ENCODE measurements around the gene ZNF432. TPM values are rescaled to one million over a fixed set of nuclear protein-coding genes. Genes with fewer than 3 reads are reported as not detected.

Gene ZNF432
- total RNA-seq, 1 donor from 2014 or later = 22.9 TPM

- Histone ChIP-seq H3K4me2 (ENCODE audit: low read length) (peak within 1 kb of the TSS; percentile 89), H3K79me2 (ENCODE audit: insufficient read depth, low read length) (peaks cover 25% of the 10 kb centered on the region), H2AFZ (ENCODE audit: low read depth, low read length) (peak within 1 kb of the TSS; percentile 100), H3K9ac (ENCODE audit: low read length) (peak within 1 kb of the TSS; percentile 91), H4K20me1 (ENCODE audit: insufficient read depth, low read length) (no peaks in the 10 kb centered on the region), H3K4me3 (ENCODE audit: insufficient read depth, low read depth, low read length) (peak within 1 kb of the TSS; percentile 98), H3K27me3 (ENCODE audit: insufficient read depth, low read length) (no peaks in the 10 kb centered on the region), H3K4me1 (ENCODE audit: insufficient read depth, low read length) (peaks cover 7% of the 10 kb centered on the region), H3K27ac (ENCODE audit: low read depth, low read length) (peak within 1 kb of the TSS; percentile 81), H3K9me3 (ENCODE audit: insufficient read depth, low read depth, low read length) (peaks cover 5% of the 10 kb centered on the region), H3K36me3 (ENCODE audit: insufficient read depth, low read length) (no peaks in the 10 kb centered on the region)
- Mint-ChIP-seq H3K9me3 (ENCODE audit: unreplicated experiment) (peaks cover 10% of the 10 kb centered on the region), H3K36me3 (ENCODE audit: low read depth, unreplicated experiment) (peaks cover 17% of the 10 kb centered on the region), H3K27me3 (ENCODE audit: low read depth, unreplicated experiment) (no peaks in the 10 kb centered on the region), H3K27ac (ENCODE audit: unreplicated experiment) (peak within 1 kb of the TSS; percentile 94), H3K4me3 (ENCODE audit: unreplicated experiment) (peak within 1 kb of the TSS; percentile 97), H3K4me1 (ENCODE audit: low read depth, unreplicated experiment) (no peaks in the 10 kb centered on the region)
- DNase-seq (ENCODE audit: low read depth) (peak; percentile 70), FAIRE-seq (no peak)
- TF ChIP-seq, protein P1, sequence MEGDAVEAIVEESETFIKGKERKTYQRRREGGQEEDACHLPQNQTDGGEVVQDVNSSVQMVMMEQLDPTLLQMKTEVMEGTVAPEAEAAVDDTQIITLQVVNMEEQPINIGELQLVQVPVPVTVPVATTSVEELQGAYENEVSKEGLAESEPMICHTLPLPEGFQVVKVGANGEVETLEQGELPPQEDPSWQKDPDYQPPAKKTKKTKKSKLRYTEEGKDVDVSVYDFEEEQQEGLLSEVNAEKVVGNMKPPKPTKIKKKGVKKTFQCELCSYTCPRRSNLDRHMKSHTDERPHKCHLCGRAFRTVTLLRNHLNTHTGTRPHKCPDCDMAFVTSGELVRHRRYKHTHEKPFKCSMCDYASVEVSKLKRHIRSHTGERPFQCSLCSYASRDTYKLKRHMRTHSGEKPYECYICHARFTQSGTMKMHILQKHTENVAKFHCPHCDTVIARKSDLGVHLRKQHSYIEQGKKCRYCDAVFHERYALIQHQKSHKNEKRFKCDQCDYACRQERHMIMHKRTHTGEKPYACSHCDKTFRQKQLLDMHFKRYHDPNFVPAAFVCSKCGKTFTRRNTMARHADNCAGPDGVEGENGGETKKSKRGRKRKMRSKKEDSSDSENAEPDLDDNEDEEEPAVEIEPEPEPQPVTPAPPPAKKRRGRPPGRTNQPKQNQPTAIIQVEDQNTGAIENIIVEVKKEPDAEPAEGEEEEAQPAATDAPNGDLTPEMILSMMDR (IDR thresholded peaks at IDR 0.05; ENCODE audit: insufficient read depth, low read depth, low read length) = no peak
- no peak for TF ChIP-seq EZH2 (IDR thresholded peaks at IDR 0.05; ENCODE audit: insufficient read depth, low read length)
Observed at GRCh38 chr19:52007806-52008557, 40.7 kb downstream of the ZNF432 start, which contains the start of gene ZNF615. Gene ZNF615 (minus strand): TSS chr19:52008211. CDS start chr19:52003711, 4,500 bp downstream.

DNA sequence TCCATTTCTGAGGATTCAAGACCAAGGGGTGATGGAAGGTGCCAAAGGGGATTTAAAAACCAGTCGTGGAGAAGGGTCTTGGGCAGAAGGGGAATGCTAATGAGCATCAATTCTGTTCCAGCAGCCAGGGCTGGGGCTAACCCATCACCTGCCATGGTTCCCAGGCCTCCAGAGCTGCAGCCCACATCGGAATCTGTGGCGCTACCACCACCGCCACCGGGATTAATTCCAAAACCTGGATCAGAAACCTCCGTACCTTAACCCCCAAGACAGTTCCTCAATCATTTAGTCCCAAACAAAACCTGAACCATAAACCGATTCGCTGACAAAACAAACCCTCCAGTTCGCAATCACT lies 41.2 kb downstream of the ZNF432 start:
- FAIRE-seq (no peak), DNase-seq (ENCODE audit: low read depth) (no peak)
- Histone ChIP-seq H3K9me3 (ENCODE audit: insufficient read depth, low read depth, low read length) (peaks cover 5% of the 10 kb centered on the region), H3K27ac (ENCODE audit: low read depth, low read length) (peak overlapping the region; percentile 81), H3K4me3 (ENCODE audit: insufficient read depth, low read depth, low read length) (peak overlapping the region; percentile 98), H3K9ac (ENCODE audit: low read length) (peak overlapping the region; percentile 91), H3K36me3 (ENCODE audit: insufficient read depth, low read length) (peaks cover under 1% of the 10 kb centered on the region), H3K4me2 (ENCODE audit: low read length) (peak overlapping the region; percentile 89), H3K4me1 (ENCODE audit: insufficient read depth, low read length) (peaks cover 7% of the 10 kb centered on the region), H2AFZ (ENCODE audit: low read depth, low read length) (peak overlapping the region; percentile 100), H3K79me2 (ENCODE audit: insufficient read depth, low read length) (peaks cover 25% of the 10 kb centered on the region), H3K27me3 (ENCODE audit: insufficient read depth, low read length) (no peaks in the 10 kb centered on the region), H4K20me1 (ENCODE audit: insufficient read depth, low read length) (no peaks in the 10 kb centered on the region)
- Mint-ChIP-seq H3K27me3 (ENCODE audit: low read depth, unreplicated experiment) (no peaks in the 10 kb centered on the region), H3K9me3 (ENCODE audit: unreplicated experiment) (peaks cover 10% of the 10 kb centered on the region), H3K36me3 (ENCODE audit: low read depth, unreplicated experiment) (peaks cover 13% of the 10 kb centered on the region), H3K27ac (ENCODE audit: unreplicated experiment) (peak overlapping the region; percentile 94), H3K4me1 (ENCODE audit: low read depth, unreplicated experiment) (no peaks in the 10 kb centered on the region), H3K4me3 (ENCODE audit: unreplicated experiment) (peak overlapping the region; percentile 97)
- TF ChIP-seq, protein P1 (IDR thresholded peaks at IDR 0.05; ENCODE audit: insufficient read depth, low read depth, low read length) = no peak
- no peak for TF ChIP-seq EZH2 (IDR thresholded peaks at IDR 0.05; ENCODE audit: insufficient read depth, low read length)
